ENCODE data around the gene SLC12A1.

Gene SLC12A1

DNA sequence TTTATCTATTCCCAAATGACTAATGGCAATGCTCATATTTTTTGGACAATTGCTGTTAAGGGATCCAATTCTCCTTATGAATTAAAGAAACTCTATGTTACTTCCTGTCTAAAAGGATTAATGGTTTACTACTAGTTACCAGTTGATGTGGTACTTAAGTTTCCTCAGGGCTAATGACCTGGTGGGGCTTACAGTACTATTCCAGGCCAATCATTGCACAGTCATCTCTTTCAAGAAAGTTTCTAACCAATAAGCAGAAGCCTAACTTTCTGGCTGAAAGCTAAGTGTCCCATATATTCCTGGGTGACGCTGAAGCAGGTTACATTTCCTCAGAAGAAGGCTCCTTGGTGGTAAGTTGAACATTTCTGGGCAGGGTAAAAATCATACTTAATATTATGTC lies at the start of gene SLC12A1:
TSS of gene SLC12A1 (plus strand) at position 322 of the 400 bp plus-strand sequence. CDS start 1,418 bp downstream, outside the sequence.
- DNase-seq, result no peak

DNA sequence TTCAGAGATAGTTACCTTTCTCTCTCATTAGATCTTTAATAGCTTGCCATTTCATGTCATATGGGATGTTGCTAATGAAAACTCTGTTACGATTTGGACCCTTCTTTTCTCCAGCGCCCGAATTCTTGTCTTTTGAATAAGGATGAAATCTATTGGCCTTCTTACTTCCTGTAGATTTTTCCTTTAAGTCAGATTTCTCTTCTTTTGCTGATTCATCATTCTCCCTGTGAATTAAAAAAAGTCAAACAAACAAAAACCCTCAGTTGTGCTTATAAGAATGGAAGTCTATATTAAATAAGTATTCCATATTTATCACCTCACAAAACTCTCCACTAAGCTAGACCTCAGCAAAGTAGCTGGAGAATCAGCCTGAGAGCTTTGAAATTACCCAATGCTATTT lies 37.5 kb upstream of the SLC12A1 start:
- DNase-seq, result no peak

DNA sequence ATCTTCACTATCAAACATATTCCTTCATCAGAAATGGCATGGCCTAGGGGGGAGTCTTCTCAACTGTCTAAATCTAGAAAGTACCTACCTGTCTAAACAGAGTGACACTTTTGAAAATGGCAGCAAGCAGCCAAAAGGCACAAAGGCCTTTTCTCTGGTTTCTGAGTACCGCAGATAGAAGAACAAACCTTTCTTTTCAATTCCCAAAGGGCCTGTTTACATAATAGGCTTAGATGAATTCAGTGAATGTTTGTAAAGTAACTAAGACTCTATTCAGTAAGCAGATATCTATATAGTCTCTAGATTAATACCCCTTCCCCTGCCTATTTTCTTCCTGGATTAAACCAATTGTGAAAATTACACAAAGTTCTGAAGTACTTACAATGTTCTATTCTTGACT lies 35.1 kb upstream of the SLC12A1 start:
- DNase-seq, result no peak

DNA sequence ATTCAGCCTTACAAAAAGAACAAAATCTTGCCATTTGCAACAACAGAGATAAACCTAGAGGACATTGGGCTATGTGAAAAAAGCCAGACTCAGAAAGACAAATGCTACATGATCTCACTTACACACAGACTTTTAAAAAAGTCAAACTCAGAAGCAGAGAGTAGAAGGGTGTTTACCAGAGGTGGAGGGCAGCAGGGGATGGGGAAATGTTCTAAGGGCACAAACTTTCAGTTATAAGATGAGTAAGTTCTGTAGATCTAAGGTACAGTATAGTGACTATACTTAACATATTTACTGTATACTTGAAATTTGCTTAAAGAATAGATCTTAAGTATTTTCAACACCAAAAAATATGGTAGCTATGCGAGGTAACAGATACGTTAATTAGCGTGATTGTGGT lies 31.0 kb upstream of the SLC12A1 start:
- no peak for DNase-seq

DNA sequence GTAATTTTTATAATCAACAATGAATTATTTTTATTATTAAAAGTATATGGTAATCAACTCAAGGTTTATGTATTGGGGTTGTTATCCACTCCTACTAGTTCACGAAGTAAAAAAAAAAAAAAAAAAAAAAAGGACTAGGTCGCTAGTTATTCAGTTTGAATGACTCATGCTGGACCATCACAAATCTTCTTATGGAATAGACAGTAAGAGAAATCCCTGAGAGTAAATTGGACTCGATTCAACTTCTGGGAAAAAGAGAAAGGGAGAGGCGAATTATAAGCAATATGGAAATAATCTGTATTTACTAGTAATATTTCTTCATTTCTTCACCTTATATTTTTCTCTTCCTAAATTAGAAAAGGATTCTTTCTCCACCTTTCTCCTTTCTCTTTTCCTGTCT lies 30.0 kb upstream of the SLC12A1 start:
- peak; percentile 26 for DNase-seq

DNA sequence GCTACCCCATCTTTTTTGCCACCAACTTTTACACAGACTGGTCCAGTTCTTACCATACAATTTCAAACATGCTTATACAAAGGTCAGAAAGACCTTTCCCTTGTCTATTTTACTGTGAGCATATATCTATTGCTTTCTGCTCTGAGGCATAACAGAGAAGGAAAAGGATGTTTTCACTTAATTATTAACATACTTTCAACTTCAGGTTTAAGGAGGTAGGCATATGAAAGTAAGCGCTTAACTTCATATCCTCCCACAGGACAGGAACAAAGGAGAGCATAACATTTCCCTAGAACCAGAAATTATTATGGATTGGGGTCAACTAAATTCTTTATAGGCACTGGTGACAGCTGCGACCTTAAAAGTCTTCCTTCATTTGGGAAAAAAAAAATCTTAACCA lies 29.1 kb upstream of the SLC12A1 start:
- DNase-seq, result no peak

DNA sequence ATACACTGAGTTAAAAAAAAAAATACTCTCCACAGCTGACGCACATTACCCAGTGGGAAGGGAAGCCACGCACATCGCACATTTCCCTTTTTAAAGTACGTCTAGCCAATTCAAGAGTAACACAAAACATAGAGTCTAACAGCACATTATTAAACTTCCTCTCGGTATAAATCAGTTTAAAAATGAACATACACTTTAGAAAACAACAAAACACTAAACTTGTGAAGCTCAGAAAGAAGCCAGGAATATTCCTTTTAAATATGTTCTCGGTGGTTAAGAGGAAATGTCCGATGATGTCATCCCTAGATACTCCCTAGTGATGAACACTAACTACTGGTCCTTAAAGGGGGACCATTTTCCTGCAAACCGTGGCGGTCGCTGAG lies 28.7 kb upstream of the SLC12A1 start:
- peak; percentile 46 for DNase-seq

DNA sequence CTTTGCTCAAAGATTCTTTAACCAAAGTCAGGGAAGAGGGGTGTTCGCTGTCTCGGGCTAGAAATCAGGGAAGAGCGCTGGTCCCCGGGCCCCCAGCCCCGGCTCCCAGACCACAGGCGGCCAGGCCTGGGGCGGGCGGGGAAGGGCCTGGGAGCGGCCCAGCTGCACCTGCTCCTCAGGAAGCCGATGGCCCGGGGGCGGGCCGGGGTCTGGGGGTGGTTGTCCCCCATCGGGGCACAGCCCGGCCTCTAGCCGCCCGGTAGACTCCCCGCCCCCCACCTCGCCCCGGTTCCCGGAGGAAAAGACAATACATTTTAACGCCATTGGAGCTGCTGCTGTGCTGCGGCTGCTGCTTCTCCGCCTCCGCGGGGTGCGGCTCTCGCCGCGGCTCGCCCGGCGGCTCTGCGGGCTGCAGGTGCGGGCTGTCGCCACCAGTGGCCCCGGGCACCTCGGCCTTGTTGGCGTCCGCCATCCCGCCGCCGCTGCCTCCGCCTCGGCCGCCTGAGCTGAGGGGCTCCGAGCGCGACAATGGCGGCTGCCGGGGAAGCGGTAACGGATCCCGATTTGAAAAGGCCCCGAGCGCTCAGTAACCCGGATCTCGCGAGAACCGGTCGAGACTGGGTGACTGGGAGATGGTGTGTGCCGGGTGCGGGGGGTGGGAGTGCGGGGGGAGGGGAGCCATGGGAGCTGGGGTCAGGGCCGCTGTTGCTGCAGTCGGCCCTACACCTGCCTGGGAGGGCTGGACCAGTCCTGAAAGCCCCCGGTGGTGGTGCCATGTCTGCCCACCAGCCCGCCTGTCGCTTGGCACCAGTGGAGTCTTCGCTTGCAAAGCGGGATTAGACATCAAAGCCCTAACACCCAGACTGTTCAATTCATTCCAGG lies 28.1 kb upstream of the SLC12A1 start, which contains the start of gene MYEF2:
TSS of gene MYEF2 (minus strand) at position 530 of the 882 bp plus-strand sequence. CDS start at position 472, 58 bp downstream.
- peak; percentile 70 for DNase-seq

DNA sequence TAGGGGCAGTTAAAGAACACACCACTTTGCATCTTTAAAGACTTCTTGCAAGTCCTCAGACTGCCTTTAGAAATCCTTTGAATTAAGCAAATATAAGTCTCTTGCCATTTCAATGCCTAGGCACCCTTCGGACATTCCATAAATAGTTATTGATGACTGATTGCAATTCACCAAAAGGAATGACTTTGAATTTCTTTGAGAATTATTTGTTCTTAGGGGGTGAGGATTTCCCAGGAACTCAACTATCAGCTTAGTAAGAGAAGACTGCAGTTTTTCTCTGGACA lies 27.5 kb upstream of the SLC12A1 start:
- no peak for DNase-seq

DNA sequence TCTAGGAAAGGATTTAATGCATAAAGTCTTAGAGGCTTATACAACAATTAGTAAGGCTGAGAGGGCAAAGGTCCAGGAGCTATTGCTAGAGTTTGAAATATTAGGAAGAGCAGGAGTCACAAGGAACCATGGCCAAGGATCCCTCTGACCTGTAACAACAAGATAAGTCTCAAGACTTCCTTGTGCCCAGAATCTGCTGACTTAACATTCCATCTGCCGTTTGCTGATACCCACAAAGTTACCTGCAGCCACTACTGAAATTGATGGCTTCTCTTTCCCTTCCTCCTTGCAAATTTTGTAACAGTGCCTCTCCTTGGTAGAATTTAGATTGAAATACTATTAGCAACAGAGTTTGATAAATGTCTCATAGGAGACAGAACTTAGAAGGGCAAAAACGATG lies 23.4 kb upstream of the SLC12A1 start:
- DNase-seq, result no peak

DNA sequence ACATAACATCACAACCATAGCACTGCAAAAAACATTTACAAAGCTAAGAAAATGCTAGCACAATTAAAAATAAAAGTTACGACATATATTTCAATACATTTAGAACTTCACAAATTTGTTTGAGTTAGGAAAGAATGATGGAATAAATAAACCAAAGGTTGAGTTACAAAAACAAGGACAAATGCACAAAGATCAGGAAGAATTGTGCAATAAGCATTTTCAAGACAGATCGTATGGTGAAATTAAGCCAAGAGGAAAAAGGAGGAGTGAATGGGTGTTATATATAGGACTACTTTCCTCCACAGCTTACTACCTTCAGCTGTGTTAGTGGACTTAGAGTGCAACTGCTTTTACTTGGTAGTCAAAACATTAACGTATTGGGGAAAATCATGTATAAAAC lies 20.6 kb upstream of the SLC12A1 start:
- DNase-seq, result no peak

DNA sequence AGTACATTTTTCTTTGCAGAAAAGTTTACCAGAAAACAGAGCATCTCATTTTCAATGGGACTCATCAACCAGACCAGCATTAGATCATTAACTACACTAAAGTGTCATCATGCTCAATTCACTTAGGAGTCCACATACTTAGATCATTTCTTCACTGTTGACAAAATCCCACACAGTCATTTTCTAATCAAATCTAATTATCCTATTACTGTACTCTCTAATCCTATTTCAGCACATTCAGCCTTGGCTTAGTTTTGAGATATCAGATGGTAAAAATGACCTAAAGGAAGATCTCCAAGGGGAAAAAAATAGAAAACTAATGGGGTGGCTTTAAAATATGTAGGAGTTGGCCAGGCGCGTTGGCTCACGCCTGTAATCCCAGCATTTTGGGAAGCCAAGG lies 19.8 kb upstream of the SLC12A1 start:
- DNase-seq, result no peak

DNA sequence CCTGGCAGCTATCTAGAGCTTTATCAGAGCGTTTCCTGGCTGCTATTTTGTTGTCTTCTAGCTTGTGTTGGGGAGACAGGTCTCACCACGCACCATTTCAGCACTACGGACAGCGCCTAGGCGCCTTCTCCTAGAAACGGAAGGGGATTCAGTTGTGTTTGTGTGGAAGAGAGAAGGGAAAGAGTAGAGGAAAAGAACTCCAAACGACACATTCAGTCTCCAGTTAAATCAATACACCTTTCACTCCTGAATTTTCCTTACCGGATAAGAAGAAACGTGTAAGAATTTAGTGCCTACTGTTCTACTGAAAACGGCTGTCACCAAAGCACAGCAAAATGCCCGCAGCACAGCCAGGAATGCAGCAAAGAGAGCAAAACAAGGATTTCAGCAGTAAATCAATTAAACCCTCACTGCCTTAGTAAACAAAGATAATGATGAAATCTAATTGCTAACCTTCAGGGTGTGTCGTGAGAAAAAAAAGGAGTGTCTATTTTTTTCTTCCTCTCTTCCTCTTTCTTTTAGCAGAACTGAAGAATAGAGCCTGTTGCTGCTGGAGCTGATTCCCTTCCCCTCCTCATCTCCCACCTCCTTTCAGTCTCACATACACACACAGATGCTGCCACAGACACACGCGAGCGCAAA lies 15.0 kb upstream of the SLC12A1 start:
- peak; percentile 73 for DNase-seq

DNA sequence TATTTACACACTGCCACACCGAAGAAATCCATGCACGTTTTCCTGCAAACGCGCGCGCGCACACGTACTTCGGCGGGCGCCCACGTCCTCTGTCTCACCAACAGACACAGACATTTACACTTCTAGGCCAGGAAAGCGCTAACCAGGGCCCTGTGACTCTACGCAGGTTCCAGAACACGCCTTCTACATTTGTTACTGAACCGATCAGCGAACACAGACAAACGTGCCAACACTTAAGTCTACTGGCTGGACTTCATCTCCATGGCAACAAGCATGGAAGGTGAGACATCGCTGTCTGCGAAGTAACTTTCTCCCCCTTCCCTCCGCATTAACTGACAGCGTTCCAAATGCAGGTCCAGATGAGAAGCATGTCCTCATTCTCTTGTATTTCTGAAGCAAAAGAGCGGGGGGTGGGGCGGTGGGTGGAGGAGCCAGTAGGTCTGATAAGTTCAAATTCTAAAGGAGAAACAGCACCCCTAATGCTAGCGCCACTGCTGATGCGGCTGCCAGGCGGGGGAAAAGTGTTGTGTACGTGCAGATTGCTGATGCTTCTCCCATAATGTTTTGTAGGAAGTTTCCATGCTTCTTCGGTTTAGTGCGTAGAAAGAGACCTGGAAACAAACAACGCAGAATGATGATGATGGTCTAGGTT lies 14.4 kb upstream of the SLC12A1 start, which contains the start of gene CTXN2:
TSS of gene CTXN2 (plus strand) at position 92 of the 652 bp plus-strand sequence. CDS start 9,636 bp downstream, outside the sequence.
- DNase-seq, result no peak

DNA sequence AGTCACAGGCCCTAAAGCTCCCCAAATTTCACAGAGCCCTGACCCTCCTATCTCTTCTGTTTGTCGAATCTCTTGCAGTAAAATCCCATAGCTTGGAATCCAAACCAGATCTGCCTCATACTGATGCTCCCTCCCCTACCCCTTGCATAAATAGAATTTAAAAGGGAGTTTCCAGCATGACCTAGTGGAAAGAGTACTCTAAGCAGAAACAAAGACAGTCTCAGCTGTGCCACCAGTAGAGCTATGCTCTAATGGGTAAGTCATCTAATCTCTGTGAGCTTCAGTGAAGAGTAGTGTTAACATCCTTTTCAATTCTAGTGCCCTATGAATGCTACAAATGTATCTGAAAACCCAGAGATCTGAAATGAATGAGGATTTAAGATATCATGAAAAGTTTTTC lies 4.0 kb upstream of the SLC12A1 start:
- no peak for DNase-seq

DNA sequence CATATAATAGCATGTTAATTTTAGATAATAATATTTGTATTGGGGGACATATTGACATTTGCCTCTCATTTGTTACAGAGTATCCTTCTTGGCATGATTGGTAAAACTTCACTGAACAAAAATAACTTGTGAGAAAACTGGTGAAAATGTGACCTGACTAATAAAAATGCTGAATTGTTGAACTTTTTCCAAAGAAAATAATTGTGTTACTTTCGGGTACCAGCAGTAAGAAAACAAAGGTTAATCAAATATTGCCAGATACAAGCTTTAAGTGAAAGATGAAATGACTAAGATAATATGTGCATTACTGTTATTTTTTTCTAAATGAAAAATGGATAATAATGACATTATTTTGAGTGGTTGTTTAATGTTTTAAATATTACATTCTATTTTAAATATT lies 15.2 kb downstream of the SLC12A1 start:
- no peak for DNase-seq

DNA sequence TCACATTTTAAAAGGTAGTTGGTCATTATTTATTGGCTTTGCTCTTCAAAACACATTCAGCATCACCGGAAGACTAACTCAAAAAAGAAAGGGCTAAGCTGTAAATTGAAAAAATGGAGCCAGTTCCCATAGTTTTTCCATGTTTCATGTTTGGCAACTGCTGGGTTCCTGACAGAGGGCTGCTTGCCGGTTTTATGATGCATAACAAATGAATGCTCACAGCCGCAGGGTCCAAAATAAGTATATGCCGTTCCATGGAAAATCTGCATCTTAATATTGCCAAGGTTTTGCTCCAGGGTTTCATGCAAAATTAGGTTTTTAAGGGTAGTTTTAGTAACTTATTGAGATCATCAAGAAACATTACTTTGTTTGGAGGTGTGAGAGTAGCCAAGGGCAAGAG lies 15.8 kb downstream of the SLC12A1 start:
- DNase-seq, result peak; percentile 7

DNA sequence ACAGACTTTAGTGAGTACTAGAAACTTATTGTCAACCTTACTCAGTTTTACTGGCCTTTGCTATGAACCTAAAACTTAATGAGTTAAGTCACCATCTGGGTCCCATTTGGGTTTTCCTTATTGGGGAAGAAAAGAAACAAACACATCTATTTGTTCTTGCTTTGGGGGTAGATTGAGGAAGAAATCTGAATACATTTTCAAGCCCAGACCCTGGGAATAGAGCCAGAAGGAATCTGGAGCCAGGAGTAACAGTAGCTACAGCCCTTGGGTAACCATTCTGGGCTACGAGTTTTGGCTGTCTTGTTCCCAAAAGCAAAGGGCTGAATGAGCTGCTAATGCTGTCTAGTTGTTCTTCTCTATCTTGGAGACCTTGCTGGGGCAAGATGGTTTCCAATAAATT lies 16.5 kb downstream of the SLC12A1 start:
- no peak for DNase-seq

DNA sequence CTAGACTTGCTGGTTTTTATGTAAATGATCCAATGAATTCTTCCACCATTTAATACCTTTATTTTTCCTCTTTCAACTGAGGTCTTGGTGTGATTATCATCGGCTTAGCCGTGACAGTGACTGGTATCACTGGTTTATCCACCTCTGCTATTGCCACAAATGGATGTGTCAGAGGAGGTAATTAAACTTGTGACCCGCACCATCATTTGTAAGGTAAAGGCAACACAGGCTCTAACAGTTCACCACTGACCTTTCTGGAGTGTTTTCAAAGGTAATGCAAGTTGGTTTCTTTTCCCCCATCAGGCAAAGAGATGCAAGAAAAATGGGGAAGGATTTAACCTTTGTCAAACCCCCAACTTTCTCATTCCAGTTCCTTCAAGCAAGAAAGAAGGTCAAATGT lies 19.7 kb downstream of the SLC12A1 start:
- DNase-seq, result no peak

DNA sequence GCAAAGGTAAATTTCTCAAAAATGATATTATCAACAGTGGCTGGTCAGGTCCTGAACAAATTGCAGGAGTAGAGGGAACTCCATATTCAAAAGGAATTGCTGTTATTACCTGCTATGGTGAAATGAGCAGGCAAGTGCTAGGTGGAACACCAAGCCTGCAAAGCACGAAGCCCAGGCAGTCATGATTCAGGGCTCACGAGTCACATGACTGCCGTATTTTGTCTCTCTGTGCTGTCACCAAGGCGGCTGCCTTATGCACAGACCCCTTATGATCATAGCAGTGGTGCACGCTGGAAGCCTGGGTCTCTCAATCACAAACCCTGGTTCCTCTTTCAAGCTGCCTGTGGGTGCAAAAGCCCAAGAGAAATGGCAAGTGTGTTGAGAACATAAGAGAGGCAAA lies 24.4 kb downstream of the SLC12A1 start:
- no peak for DNase-seq

DNA sequence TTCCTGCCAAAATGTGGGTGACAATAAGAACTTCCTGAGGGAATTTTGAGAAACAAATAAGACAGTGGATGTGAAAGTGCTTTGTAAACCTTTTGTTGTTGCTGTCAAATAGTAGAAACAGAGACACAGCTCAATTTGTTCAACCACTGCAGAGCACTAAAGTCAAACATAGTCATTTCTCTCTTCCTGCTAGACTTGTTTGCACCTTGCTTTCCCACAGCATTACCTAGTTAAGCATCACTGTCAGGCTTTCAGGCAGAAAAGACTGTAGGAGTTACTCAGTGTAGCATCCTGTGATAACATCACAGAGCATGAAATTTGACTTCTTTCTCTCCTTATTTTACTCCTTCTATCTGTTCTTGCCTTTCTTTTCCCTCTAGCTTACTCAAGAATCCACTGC lies 27.1 kb downstream of the SLC12A1 start:
- no peak for DNase-seq

DNA sequence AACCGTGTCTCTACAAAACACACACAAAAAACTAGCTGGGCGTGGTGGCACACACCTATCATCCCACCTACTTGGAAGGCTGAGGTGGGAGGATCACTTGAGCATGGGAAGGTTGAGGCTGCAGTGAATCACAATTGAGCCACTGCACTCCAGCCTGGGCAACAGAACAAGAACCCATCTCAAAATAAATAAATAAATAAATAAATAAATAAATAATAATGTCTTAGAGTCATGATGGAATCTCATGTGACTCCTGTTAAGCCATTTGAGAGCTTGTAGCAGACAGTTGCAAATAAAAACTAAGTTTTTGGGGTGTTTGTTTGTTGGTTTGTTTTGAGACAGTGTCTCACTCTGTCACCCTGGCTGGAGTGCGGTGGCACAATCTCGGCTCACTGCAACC lies 33.2 kb downstream of the SLC12A1 start:
- no peak for DNase-seq

DNA sequence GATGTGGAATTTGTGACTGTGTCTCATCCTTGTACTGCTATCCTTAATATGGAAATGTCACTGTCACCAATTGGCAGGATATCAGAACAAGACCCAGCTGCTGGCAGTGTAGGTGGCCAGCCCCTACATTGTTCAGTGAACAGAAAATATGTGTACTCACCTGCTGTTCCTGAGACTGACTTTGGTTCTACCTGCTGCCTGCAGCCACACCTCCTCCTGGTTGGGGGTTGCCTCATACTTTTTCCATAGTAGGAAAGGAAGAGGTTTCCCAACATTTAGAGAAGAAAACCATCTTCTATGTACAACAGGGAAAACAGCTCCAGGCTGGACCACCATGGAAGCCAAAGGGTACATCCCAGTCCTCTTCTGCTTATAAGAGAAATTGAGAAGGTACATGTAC lies 35.9 kb downstream of the SLC12A1 start:
- DNase-seq, result no peak

DNA sequence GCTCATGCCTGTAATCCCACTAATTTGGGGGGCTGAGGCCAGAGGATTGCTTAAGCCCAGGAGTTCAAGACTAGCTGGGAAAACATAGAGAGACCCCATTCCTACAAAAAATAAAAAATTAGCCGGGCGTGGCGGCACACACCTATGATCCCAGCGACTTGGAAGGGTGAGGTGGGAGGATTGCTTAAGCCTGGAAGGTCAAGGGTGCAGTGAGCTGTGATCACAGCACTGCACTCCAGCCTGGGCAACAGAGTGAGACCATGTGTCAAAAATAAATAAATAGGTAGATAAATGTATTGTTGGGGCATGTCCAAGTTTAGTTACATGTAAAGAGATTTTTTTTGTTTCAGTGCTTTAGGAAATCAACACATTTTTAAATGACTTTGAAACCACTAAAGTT lies 36.4 kb downstream of the SLC12A1 start:
- DNase-seq, result no peak
